Left lobe of liver (tissue), 2 donors: Measurements from ENCODE around the gene TSR3. TPM values are rescaled to one million over a fixed set of nuclear protein-coding genes. Genes with fewer than 3 reads are reported as not detected.
A peak's percentile ranks its signal among the peaks of the same experiment; 100 is the strongest.

Source experiments
- ATAC-seq: fragments of 200-7000 bp; cut with Tn5 transposase; one replicate; pipeline ENCODE4 v1.9.1; 2020; ENCODE audit warnings: mild to moderate bottlenecking, moderate library complexity
- DNase-seq: peaks from one replicate; pipeline ENCODE4 v3.0.0-alpha.2; 2020; ENCODE audit warnings: low spot score
- total RNA-seq: library from RNA; stranded (reverse); gene quantifications from one replicate; pipeline ENCODE4 v1.2.1, GENCODE V29; 2021
- donor health status: DM: no; HTN: no; CAD: no; lungs with moderate emphysema.
- donor health status: DM: no; HTN: yes; CAD: no.

Gene TSR3
- 32.5 TPM for total RNA-seq

- DNase-seq (peak; percentile 87), ATAC-seq (peak; percentile 81)
Observed at GRCh38 chr16:1351582-1352362, at the start of gene TSR3, which contains the start of gene GNPTG. Gene TSR3 (minus strand): TSS chr16:1351878. CDS start chr16:1351804, 74 bp downstream. Gene GNPTG (plus strand): TSS chr16:1351931. CDS start chr16:1351966, 35 bp downstream.

GRCh38 chr16:1401061-1401757 lies 49.5 kb upstream of the TSR3 start:
- DNase-seq (no peak), ATAC-seq (no peak)

GRCh38 chr16:1398826-1399581 lies 47.3 kb upstream of the TSR3 start:
- ATAC-seq = no peak
- DNase-seq = no peak

GRCh38 chr16:1398351-1398750 lies 46.7 kb upstream of the TSR3 start:
- no peak for ATAC-seq
- DNase-seq = no peak

- DNase-seq (no peak), ATAC-seq (no peak)
Observed at GRCh38 chr16:1397779-1398178, 46.1 kb upstream of the TSR3 start.

GRCh38 chr16:1395444-1396031 lies 43.9 kb upstream of the TSR3 start:
- ATAC-seq = no peak
- no peak for DNase-seq

GRCh38 chr16:1394367-1394951 lies 42.8 kb upstream of the TSR3 start:
- ATAC-seq (no peak), DNase-seq (no peak)

- ATAC-seq = no peak
- no peak for DNase-seq
Observed at GRCh38 chr16:1393613-1394176, 42.0 kb upstream of the TSR3 start.

- DNase-seq = no peak
- no peak for ATAC-seq
Observed at GRCh38 chr16:1392826-1393225, 41.1 kb upstream of the TSR3 start.

- no peak for DNase-seq
- ATAC-seq = no peak
Observed at GRCh38 chr16:1390239-1390779, 38.6 kb upstream of the TSR3 start.

GRCh38 chr16:1389762-1390161 lies 38.1 kb upstream of the TSR3 start:
- ATAC-seq = no peak
- no peak for DNase-seq

GRCh38 chr16:1387331-1387730 lies 35.7 kb upstream of the TSR3 start:
- ATAC-seq = no peak
- no peak for DNase-seq

GRCh38 chr16:1385232-1385631 lies 33.6 kb upstream of the TSR3 start:
- DNase-seq (no peak), ATAC-seq (no peak)

GRCh38 chr16:1383556-1383955 lies 31.9 kb upstream of the TSR3 start:
- DNase-seq (no peak), ATAC-seq (no peak)

GRCh38 chr16:1381612-1382406 lies 30.1 kb upstream of the TSR3 start:
- ATAC-seq = no peak

GRCh38 chr16:1380195-1380594 lies 28.5 kb upstream of the TSR3 start:
- no peak for ATAC-seq
- DNase-seq = no peak

More at GRCh38 chr16:1381612-1382406, 30.1 kb upstream of the TSR3 start:
- DNase-seq = no peak

- DNase-seq (peak; percentile 70), ATAC-seq (peak; percentile 91)
Observed at GRCh38 chr16:1379304-1380076, 27.8 kb upstream of the TSR3 start.

- DNase-seq (peak; percentile 86), ATAC-seq (peak; percentile 82)
Observed at GRCh38 chr16:1378804-1379303, 27.2 kb upstream of the TSR3 start.
